Measurements from ENCODE around the gene TMEM163. TPM values are rescaled to one million over a fixed set of nuclear protein-coding genes. Genes with fewer than 3 reads are reported as not detected.

TMEM163 gene
- total and polyA plus RNA-seq, 2 donors (not counting 3 experiments of a cell fraction or from before 2014, with no cell fraction given), result 1.0 to 2.8 TPM

DNA sequence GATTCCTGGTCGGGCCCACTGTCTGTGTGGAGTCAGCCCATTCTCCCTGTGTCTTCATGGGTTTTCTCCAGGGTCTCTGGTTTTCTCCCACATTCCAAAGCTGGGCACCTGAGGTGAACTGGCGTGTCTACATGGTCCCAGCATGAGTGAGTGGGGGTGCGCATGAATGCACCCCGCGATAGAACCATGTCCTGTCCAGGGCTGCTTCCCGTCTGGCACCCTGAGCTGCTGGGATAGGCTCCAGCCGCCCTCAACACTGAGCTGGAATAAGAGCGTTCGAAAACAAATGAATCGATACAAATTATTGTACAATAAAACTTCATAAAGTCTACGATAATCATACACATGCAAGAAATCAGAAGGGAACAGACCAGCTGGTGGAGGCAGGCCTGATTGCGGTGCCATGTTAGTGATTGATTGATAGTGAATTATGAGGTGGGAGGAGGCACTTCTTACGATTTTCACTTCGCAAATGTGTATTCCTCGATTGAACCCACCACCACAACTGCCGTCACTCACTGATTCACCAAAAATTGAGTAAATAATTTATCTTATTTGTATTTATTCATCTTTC is 278.4 kb downstream of the TMEM163 start:
- intact Hi-C loops (cut with micrococcal nuclease), result no loop called here
- Histone ChIP-seq H3K4me1 (ENCODE audit: control insufficient read depth, extremely low read depth, insufficient read depth, low read length) (peaks cover 37% of the 10 kb centered on the region), H3K4me3 (replicated peaks in 1 of 3; ENCODE audit: insufficient read depth in 1 of 3, low read depth in 1 of 3, low read length in 3 of 3) (no peak overlapping the region), H4K20me1 (replicated peaks; ENCODE audit: control insufficient read depth, extremely low read depth, insufficient read depth, low read length) (no peaks in the 10 kb centered on the region), H3K36me3 (ENCODE audit: control insufficient read depth in 2 of 2, extremely low read depth in 1 of 2, insufficient read depth in 2 of 2, low read length in 2 of 2) (no peaks in the 10 kb centered on the region), H3K9ac (replicated peaks; ENCODE audit: extremely low read depth, insufficient read depth, low read length) (no peak overlapping the region), H3K79me2 (ENCODE audit: control insufficient read depth, insufficient read depth, low read length) (no peaks in the 10 kb centered on the region), H3K4me2 (ENCODE audit: insufficient read depth, low read length) (no peak overlapping the region), H3K9me1 (replicated peaks; ENCODE audit: control insufficient read depth, extremely low read depth, insufficient read depth, low read length) (no peaks in the 10 kb centered on the region), H3K27ac (ENCODE audit: insufficient read depth, low read depth, low read length) (no peak overlapping the region), H3K9me3 (replicated peaks; ENCODE audit: control insufficient read depth, insufficient read depth, low read length) (no peaks in the 10 kb centered on the region), H3K27me3 (ENCODE audit: control insufficient read depth in 2 of 2, insufficient read depth in 2 of 2, low read length in 2 of 2) (no peaks in the 10 kb centered on the region), H2AFZ (ENCODE audit: low read depth, low read length) (no peak overlapping the region)
- CTCF ChIA-PET, result interaction anchor here (0.8 to 2.7 kb wide), 3 partner anchors 8 to 28 kb away, joined by 4 to 16 read pairs (median 8); no protein-coding TSS in a partner anchor
- TF ChIP-seq FOS (IDR thresholded peaks at IDR 0.05; ENCODE audit: borderline replicate concordance, insufficient read depth, low read length) (no peak), POLR2AphosphoS5 (IDR thresholded peaks at IDR 0.05; ENCODE audit: insufficient read depth, low read depth, low read length) (no peak), GATA2 (IDR thresholded peaks at IDR 0.05; ENCODE audit: insufficient read depth, insufficient read length, low read depth, low read length) (no peak), MYC (IDR thresholded peaks at IDR 0.05; ENCODE audit: low read depth, low read length) (no peak), EZH2 (IDR thresholded peaks at IDR 0.05; ENCODE audit: borderline replicate concordance, low read depth, low read length, severe bottlenecking) (no peak), POLR2A (IDR thresholded peaks at IDR 0.05; ENCODE audit: low read depth, low read length) (no peak), JUN (IDR thresholded peaks at IDR 0.05; ENCODE audit: borderline replicate concordance, insufficient read depth, insufficient read length, low read depth) (no peak)
- TF ChIP-seq, protein P1, sequence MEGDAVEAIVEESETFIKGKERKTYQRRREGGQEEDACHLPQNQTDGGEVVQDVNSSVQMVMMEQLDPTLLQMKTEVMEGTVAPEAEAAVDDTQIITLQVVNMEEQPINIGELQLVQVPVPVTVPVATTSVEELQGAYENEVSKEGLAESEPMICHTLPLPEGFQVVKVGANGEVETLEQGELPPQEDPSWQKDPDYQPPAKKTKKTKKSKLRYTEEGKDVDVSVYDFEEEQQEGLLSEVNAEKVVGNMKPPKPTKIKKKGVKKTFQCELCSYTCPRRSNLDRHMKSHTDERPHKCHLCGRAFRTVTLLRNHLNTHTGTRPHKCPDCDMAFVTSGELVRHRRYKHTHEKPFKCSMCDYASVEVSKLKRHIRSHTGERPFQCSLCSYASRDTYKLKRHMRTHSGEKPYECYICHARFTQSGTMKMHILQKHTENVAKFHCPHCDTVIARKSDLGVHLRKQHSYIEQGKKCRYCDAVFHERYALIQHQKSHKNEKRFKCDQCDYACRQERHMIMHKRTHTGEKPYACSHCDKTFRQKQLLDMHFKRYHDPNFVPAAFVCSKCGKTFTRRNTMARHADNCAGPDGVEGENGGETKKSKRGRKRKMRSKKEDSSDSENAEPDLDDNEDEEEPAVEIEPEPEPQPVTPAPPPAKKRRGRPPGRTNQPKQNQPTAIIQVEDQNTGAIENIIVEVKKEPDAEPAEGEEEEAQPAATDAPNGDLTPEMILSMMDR (IDR thresholded peaks at IDR 0.05; ENCODE audit: extremely low read depth in 1 of 2, insufficient read depth in 1 of 2, low read depth in 1 of 2, low read length in 2 of 2), result no peak
- TF ChIP-seq, protein P2, sequence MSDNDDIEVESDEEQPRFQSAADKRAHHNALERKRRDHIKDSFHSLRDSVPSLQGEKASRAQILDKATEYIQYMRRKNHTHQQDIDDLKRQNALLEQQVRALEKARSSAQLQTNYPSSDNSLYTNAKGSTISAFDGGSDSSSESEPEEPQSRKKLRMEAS (IDR thresholded peaks at IDR 0.05; ENCODE audit: insufficient read depth, insufficient read length), result no peak
- no peak for DNase-seq (ENCODE audit: low read depth, low spot score)
- BruUV-seq (replicated peaks), result no TSS peak
- no peak for FAIRE-seq
- dilution Hi-C loops (cut with MboI; ENCODE audit: extremely low pct_ligation_motif_present, low sequenced_read_pairs), result no loop called here
- POLR2A ChIA-PET, result no interaction called here
